ENCODE results near the gene SUSD3. TPM values are rescaled to one million over a fixed set of nuclear protein-coding genes. Genes with fewer than 3 reads are reported as not detected.

The SUSD3 gene
- total and polyA plus RNA-seq, 2 of the 4 experiments (the other 2 are of a cell fraction) = 0.54 to 1.5 TPM

DNA sequence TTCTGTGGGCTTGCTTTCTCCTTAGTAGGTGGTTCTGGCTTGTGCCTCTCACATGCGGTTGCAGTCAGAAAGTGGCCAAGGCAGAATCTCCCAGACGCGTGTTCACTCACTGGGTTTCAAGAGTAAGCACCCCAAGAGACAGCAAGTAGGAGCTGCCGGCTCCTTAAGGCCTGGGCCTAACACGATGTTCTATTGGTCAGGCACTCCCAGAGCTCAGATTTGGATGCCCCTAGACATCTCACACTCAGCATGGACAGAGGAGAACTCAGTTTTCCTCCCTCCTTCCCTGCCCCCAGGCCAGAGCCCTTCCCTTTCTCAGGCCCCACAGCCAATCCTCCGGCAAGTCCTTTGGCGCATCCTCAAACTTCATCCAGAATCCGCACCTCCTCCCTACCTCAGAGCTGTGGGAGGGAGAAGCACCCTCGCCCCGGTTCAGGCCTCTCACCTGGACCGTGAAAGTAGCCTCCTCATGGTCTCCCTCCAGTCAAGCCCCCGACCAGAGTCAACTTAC lies 31.0 kb downstream of the SUSD3 start:
- no peak overlapping the region for H2AK9ac ChIP-seq (replicated peaks; ENCODE audit: low read depth, low read length, poor library complexity)
- ATAC-seq (ENCODE audit: low read depth) (no peak), DNase-seq (no peak)
- no peak overlapping the region for H2AFZ ChIP-seq (replicated peaks; ENCODE audit: low read length, poor library complexity)
- no TSS peak for BruUV-seq (replicated peaks)
- no peak overlapping the region for H2BK5ac ChIP-seq (ENCODE audit: low read depth, low read length, poor library complexity, severe bottlenecking)
- no peak overlapping the region for H2BK20ac ChIP-seq (ENCODE audit: low read depth, low read length)
- no peaks in the 10 kb centered on the region for H4K20me1 ChIP-seq (ENCODE audit: insufficient read depth, low read length)
- no peak overlapping the region for H3K4me2 ChIP-seq (ENCODE audit: low read depth, low read length)
- no peak overlapping the region for H3K56ac ChIP-seq (ENCODE audit: extremely low read depth, insufficient read depth, low read length)
- in situ Hi-C loops (cut with MboI; ENCODE audit: low sequenced_read_pairs) (no loop called here), intact Hi-C loops (cut with micrococcal nuclease) (no loop called here), dilution Hi-C loops (cut with HindIII; ENCODE audit: low sequenced_read_pairs, unreplicated experiment) (no loop called here)
- no peaks in the 10 kb centered on the region for H3K79me1 ChIP-seq (ENCODE audit: low read depth in 1 of 2, low read length in 2 of 2)
- no peaks in the 10 kb centered on the region; the same call in 1 of the 2 replicates for H3K27me3 ChIP-seq (ENCODE audit: control insufficient read depth, insufficient read depth, low read length)
- no peak overlapping the region for H3K4me3 ChIP-seq (ENCODE audit: insufficient read depth, low read depth, low read length)
- no peaks in the 10 kb centered on the region; the same call in 1 of the 2 replicates for H3K9me1 ChIP-seq (ENCODE audit: insufficient read depth, low read length)
- no peak overlapping the region for H3K27ac ChIP-seq (ENCODE audit: insufficient read depth, low read length)
- no peak overlapping the region for H3K23ac ChIP-seq (ENCODE audit: low read depth, low read length)
- ChIA-PET CTCF (no interaction called here), POLR2A (ENCODE audit: unreplicated experiment) (no interaction called here)
- H2BK120ac ChIP-seq (ENCODE audit: low read depth, low read length) = no peak overlapping the region
- no peak overlapping the region for H2AK5ac ChIP-seq (ENCODE audit: low read depth, low read length)
- H4K8ac ChIP-seq (ENCODE audit: low read depth in 2 of 2, low read length in 2 of 2) = no peak overlapping the region
- H3K14ac ChIP-seq (replicated peaks; ENCODE audit: low read depth, low read length) = no peak overlapping the region
- H2BK15ac ChIP-seq (ENCODE audit: low read depth, low read length) = no peak overlapping the region
- no peak overlapping the region for H3K9ac ChIP-seq (ENCODE audit: low read depth, low read length)
- WGBS, 2 experiments (ENCODE audit: extremely low coverage in 2 of 2, insufficient read length in 1 of 2) = 81% methylated on average over 3 of the region's 12 CpGs; no CpG with 5 or more reads in 1 of the 2 experiments
- no peak overlapping the region for H4K91ac ChIP-seq (ENCODE audit: insufficient read depth, low read depth, low read length)
- no peak overlapping the region for H3K18ac ChIP-seq (ENCODE audit: low read depth, low read length)
- H3K4ac ChIP-seq (ENCODE audit: low read depth, low read length) = no peak overlapping the region
- no peaks in the 10 kb centered on the region for H3K36me3 ChIP-seq (ENCODE audit: control insufficient read depth, insufficient read depth, low read length)
- H3K9me3 ChIP-seq (ENCODE audit: control insufficient read depth, insufficient read depth, low read length) = peaks cover 19% of the 10 kb centered on the region
- H4K5ac ChIP-seq (ENCODE audit: low read depth, low read length) = no peak overlapping the region
- peaks cover 7% of the 10 kb centered on the region; the same call in 1 of the 2 replicates for H3K4me1 ChIP-seq (ENCODE audit: control insufficient read depth, insufficient read depth, low read length)
- TF ChIP-seq, protein P1, sequence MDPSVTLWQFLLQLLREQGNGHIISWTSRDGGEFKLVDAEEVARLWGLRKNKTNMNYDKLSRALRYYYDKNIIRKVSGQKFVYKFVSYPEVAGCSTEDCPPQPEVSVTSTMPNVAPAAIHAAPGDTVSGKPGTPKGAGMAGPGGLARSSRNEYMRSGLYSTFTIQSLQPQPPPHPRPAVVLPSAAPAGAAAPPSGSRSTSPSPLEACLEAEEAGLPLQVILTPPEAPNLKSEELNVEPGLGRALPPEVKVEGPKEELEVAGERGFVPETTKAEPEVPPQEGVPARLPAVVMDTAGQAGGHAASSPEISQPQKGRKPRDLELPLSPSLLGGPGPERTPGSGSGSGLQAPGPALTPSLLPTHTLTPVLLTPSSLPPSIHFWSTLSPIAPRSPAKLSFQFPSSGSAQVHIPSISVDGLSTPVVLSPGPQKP (IDR thresholded peaks at IDR 0.05; ENCODE audit: borderline replicate concordance, low read depth, low read length) = no peak
- TF ChIP-seq MAFK (IDR thresholded peaks at IDR 0.05; ENCODE audit: low read depth, low read length) = no peak
- no peak for TF ChIP-seq RCOR1 (IDR thresholded peaks at IDR 0.05; ENCODE audit: insufficient replicate concordance, low read length)
- TF ChIP-seq, protein P2, sequence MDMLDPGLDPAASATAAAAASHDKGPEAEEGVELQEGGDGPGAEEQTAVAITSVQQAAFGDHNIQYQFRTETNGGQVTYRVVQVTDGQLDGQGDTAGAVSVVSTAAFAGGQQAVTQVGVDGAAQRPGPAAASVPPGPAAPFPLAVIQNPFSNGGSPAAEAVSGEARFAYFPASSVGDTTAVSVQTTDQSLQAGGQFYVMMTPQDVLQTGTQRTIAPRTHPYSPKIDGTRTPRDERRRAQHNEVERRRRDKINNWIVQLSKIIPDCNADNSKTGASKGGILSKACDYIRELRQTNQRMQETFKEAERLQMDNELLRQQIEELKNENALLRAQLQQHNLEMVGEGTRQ (IDR thresholded peaks at IDR 0.05; ENCODE audit: low read depth, low read length) = no peak
- TF ChIP-seq SMC3 (IDR thresholded peaks at IDR 0.05; ENCODE audit: low read depth, low read length) = no peak
- no peak for TF ChIP-seq CHD1 (IDR thresholded peaks at IDR 0.05; ENCODE audit: low read depth, low read length)
- TF ChIP-seq RAD21 (IDR thresholded peaks at IDR 0.05; ENCODE audit: low read length) = no peak
- no peak for TF ChIP-seq POLR2A (IDR thresholded peaks at IDR 0.05; ENCODE audit: low read depth, low read length)
- TF ChIP-seq MXI1 (IDR thresholded peaks at IDR 0.05; ENCODE audit: borderline replicate concordance, low read depth, low read length) = no peak
- TF ChIP-seq, protein P3, sequence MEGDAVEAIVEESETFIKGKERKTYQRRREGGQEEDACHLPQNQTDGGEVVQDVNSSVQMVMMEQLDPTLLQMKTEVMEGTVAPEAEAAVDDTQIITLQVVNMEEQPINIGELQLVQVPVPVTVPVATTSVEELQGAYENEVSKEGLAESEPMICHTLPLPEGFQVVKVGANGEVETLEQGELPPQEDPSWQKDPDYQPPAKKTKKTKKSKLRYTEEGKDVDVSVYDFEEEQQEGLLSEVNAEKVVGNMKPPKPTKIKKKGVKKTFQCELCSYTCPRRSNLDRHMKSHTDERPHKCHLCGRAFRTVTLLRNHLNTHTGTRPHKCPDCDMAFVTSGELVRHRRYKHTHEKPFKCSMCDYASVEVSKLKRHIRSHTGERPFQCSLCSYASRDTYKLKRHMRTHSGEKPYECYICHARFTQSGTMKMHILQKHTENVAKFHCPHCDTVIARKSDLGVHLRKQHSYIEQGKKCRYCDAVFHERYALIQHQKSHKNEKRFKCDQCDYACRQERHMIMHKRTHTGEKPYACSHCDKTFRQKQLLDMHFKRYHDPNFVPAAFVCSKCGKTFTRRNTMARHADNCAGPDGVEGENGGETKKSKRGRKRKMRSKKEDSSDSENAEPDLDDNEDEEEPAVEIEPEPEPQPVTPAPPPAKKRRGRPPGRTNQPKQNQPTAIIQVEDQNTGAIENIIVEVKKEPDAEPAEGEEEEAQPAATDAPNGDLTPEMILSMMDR (conservative IDR thresholded peaks at IDR 0.05; ENCODE audit: low read depth, low read length) = no peak
- TF ChIP-seq NFE2L2 (IDR thresholded peaks at IDR 0.05; ENCODE audit: low read depth, low read length) = no peak
- no peak for TF ChIP-seq MAZ (IDR thresholded peaks at IDR 0.05; ENCODE audit: borderline replicate concordance, low read depth, low read length)
- TF ChIP-seq RFX5 (IDR thresholded peaks at IDR 0.05; ENCODE audit: low read depth, low read length) = no peak
- TF ChIP-seq BHLHE40 (IDR thresholded peaks at IDR 0.05; ENCODE audit: low read depth, low read length) = no peak
- no peak for TF ChIP-seq CEBPB (IDR thresholded peaks at IDR 0.05; ENCODE audit: low read depth, low read length)
- no peak for TF ChIP-seq FOS (IDR thresholded peaks at IDR 0.05; ENCODE audit: low read depth, low read length)
